AG09309 (cell line): ENCODE measurements around the gene CHAC1.

Experiments used
- DNase-seq: peaks from one replicate; pipeline ENCODE4 v3.0.0-alpha.2; 2010; ENCODE audit warnings: low read depth
- H3K4me3 ChIP-seq: 2 replicates; pipeline ENCODE4 v1.5.1; 2011; ENCODE audit warnings: mild to moderate bottlenecking, low read depth, low read length, moderate library complexity; ENCODE audit not compliant: control insufficient read depth
- CTCF ChIP-seq: IDR thresholded peaks from 2 replicates; pipeline ENCODE4 v1.5.1; 2011; ENCODE audit warnings: mild to moderate bottlenecking, low read depth, low read length, inconsistent platforms; ENCODE audit not compliant: insufficient read depth, control insufficient read depth; ENCODE audit errors: missing control alignments

The CHAC1 gene

DNA sequence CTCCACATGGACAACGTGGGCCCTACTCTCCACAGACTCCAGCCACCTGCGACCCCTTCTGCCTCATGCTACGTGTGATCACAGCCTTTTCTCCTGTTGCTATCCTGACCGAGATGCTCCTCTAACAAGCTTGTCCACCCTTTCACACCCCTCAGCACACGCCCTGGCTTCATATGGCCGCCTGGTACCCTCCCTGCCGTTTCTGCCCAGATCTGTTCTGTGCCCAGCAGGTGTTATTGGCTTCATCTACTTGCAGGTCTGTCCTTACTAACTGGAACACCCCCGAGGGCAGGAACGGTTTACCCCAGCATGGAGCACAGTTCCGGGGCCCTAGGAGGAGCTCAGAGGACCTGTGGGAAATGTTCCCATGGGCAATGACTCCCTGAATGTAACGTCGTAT is 9.9 kb downstream of the CHAC1 start:
- TF ChIP-seq CTCF, result no peak
- no peak for DNase-seq
- H3K4me3 ChIP-seq, result no peak overlapping the region

DNA sequence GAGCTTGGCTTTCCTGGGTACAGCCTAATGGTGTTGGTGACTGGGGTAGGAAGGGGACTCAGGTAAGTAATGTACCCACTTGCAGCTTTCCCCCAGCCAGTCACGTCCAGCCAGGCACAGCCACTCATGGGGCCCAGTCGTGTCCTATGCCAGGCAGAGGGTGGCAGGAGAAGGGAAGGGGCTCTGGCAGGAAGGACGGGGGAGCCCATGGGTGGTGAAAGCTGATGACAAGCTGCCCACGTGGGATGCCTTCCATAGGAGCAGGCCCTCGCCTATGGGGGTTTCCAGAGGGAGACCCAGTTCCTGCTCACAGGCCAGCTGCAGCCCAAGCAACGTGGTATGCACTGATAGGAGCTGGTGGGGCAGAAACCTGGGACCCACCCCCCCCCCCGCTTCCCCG is 10.7 kb downstream of the CHAC1 start:
- H3K4me3 ChIP-seq, result no peak overlapping the region
- TF ChIP-seq CTCF, result no peak
- no peak for DNase-seq

DNA sequence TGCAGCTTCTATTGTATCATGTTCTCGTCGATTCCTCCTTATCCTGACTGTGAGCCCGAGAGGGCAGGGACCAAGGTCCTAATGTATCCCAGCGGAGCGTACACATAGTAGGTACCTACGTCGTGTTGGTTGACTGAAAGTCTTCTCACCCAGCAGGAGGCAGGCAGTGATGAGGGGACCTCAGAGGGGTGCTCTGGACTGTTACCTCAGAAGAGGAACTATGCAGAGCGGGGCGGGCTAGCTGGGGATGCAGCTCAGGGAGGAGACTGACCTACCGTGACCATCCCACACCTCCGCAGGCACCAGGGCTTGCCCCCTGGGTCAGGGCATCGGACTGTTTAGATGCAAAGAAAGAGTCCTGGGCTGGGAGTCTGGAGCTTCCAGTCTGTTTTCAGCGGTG is 11.4 kb downstream of the CHAC1 start:
- H3K4me3 ChIP-seq, result no peak overlapping the region
- TF ChIP-seq CTCF, result no peak
- DNase-seq, result no peak

- no peak for TF ChIP-seq CTCF
Observed at GRCh38 chr15:40968290-40969085, 15.2 kb downstream of the CHAC1 start.

DNA sequence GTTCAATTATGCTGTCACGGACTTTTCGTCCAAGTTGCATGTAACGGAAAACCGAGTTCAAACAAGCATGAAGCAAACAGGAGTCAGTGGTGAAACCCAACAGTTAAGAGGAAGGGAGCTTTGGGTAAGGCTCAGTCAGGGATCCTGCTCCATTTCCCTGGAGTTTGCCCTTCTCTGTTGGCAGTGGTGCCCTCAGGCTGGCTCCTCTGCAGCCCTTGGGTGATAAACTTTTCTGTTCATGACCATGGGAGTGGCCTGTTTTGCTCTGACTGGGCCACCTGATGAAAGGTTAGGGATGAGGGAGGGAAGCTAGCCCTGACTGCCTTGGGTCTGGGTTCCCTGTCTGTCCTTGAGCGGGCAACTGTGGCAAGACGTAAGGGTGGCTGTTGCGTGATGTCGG is 16.1 kb downstream of the CHAC1 start:
- H3K4me3 ChIP-seq, result no peak overlapping the region
- DNase-seq, result no peak
- TF ChIP-seq CTCF, result no peak

More at GRCh38 chr15:40968290-40969085, 15.2 kb downstream of the CHAC1 start:
- no peak overlapping the region for H3K4me3 ChIP-seq
- no peak for DNase-seq

GRCh38 chr15:40974879-40975278 is 21.6 kb downstream of the CHAC1 start:
- no peak overlapping the region for H3K4me3 ChIP-seq
- no peak for DNase-seq
- peak; percentile 3 for TF ChIP-seq CTCF
